ENCODE data around the gene MBD1. TPM values are rescaled to one million over a fixed set of nuclear protein-coding genes. Genes with fewer than 3 reads are reported as not detected.

The MBD1 gene, protein sequence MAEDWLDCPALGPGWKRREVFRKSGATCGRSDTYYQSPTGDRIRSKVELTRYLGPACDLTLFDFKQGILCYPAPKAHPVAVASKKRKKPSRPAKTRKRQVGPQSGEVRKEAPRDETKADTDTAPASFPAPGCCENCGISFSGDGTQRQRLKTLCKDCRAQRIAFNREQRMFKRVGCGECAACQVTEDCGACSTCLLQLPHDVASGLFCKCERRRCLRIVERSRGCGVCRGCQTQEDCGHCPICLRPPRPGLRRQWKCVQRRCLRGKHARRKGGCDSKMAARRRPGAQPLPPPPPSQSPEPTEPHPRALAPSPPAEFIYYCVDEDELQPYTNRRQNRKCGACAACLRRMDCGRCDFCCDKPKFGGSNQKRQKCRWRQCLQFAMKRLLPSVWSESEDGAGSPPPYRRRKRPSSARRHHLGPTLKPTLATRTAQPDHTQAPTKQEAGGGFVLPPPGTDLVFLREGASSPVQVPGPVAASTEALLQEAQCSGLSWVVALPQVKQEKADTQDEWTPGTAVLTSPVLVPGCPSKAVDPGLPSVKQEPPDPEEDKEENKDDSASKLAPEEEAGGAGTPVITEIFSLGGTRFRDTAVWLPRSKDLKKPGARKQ
- 10 to 100 TPM; 48.3 to 56.0 (median 53.1) TPM for total RNA-seq (2021; fragmentation: NEBNext Ultra II Directional; extraction: Animal tissue kit (Norgen Biotek cat#: 25700))
- long read RNA-seq, full-length matches to known transcripts = 5 of 38 reads
- long read RNA-seq, partial matches to known transcripts = 7 of 38 reads
- long read RNA-seq, other reads (novel, unspliced or antisense) = 26 of 38 reads

- peak; percentile 98 for DNase-seq
- Mint-ChIP-seq H3K36me3 (ENCODE audit: low read depth) (peaks cover 60% of the 10 kb centered on the region), H3K27me3 (ENCODE audit: insufficient read depth) (peaks cover 6% of the 10 kb centered on the region; the same call in 1 of the 2 replicates), H3K4me3 (peak within 1 kb of the TSS; percentile 98), H3K4me1 (ENCODE audit: low read depth) (peaks cover 48% of the 10 kb centered on the region), H3K27ac (peak within 1 kb of the TSS; percentile 93), H3K9me3 (no peaks in the 10 kb centered on the region)
- peak; percentile 70 for TF ChIP-seq CTCF (IDR thresholded peaks at IDR 0.05)
Observed at GRCh38 chr18:50281295-50281971, at the start of gene MBD1. MBD1 (minus strand) TSS chr18:50281523; CDS start chr18:50279992, 1,531 bp downstream.

DNA sequence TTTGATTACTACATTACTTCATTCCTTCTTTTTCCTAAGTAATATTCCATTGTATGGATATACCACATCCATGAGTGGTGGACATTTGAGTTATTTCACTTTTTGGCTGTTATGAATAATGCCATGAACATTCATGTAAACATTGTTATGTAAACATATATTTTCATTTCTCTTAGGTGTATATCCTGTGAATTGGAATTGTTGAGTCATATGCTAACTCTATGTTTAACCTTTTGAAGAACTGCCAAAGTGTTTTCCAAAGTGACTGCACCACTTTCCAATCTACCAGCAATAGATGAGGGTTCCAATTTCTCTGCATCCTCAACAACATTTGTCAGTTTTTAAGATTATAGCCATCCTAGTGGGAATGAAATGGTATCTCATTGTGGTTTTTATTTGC, 48.9 kb upstream of the MBD1 start:
- Mint-ChIP-seq H3K4me1 (ENCODE audit: low read depth) (no peaks in the 10 kb centered on the region), H3K36me3 (ENCODE audit: low read depth) (no peaks in the 10 kb centered on the region), H3K27ac (no peak overlapping the region), H3K4me3 (no peak overlapping the region), H3K9me3 (no peaks in the 10 kb centered on the region), H3K27me3 (ENCODE audit: insufficient read depth) (peaks cover 6% of the 10 kb centered on the region; the same call in 1 of the 2 replicates)
- DNase-seq = no peak
- TF ChIP-seq CTCF (IDR thresholded peaks at IDR 0.05) = no peak

- no peak for TF ChIP-seq CTCF (IDR thresholded peaks at IDR 0.05)
- Mint-ChIP-seq H3K4me1 (ENCODE audit: low read depth) (no peaks in the 10 kb centered on the region), H3K27ac (no peak overlapping the region), H3K36me3 (ENCODE audit: low read depth) (no peaks in the 10 kb centered on the region), H3K27me3 (ENCODE audit: insufficient read depth) (peaks cover 4% of the 10 kb centered on the region; the same call in 1 of the 2 replicates), H3K4me3 (no peak overlapping the region), H3K9me3 (no peaks in the 10 kb centered on the region; the same call in 1 of the 2 replicates)
- DNase-seq = no peak
Observed at GRCh38 chr18:50327983-50328382, 46.7 kb upstream of the MBD1 start.

GRCh38 chr18:50320719-50321118, 39.4 kb upstream of the MBD1 start:
- H3K4me3 Mint-ChIP-seq = no peak overlapping the region
- no peaks in the 10 kb centered on the region for H3K4me1 Mint-ChIP-seq (ENCODE audit: low read depth)
- no peak overlapping the region for H3K27ac Mint-ChIP-seq
- no peak for DNase-seq
- no peak for TF ChIP-seq CTCF (IDR thresholded peaks at IDR 0.05)
- no peaks in the 10 kb centered on the region; the same call in 1 of the 2 replicates for H3K9me3 Mint-ChIP-seq
- H3K27me3 Mint-ChIP-seq (ENCODE audit: insufficient read depth) = peaks cover 14% of the 10 kb centered on the region; the same call in 1 of the 2 replicates
- H3K36me3 Mint-ChIP-seq (ENCODE audit: low read depth) = no peaks in the 10 kb centered on the region

- no peak overlapping the region for H3K27ac Mint-ChIP-seq
- H3K27me3 Mint-ChIP-seq (ENCODE audit: insufficient read depth) = peaks cover 18% of the 10 kb centered on the region
- TF ChIP-seq CTCF (IDR thresholded peaks at IDR 0.05) = no peak
- DNase-seq = no peak
- H3K4me1 Mint-ChIP-seq (ENCODE audit: low read depth) = no peaks in the 10 kb centered on the region
- H3K4me3 Mint-ChIP-seq = no peak overlapping the region
- H3K36me3 Mint-ChIP-seq (ENCODE audit: low read depth) = no peaks in the 10 kb centered on the region
- no peaks in the 10 kb centered on the region for H3K9me3 Mint-ChIP-seq
Observed at GRCh38 chr18:50315100-50315871, 34.0 kb upstream of the MBD1 start.

All from HFFc6 (cell line).